HuH-7 (cell line): ENCODE data around the gene ZFPM1.

Experiments used
- DNase-seq: peaks from one replicate; pipeline ENCODE4 v3.0.0; 2011; ENCODE audit warnings: low spot score

The ZFPM1 gene

GRCh38 chr16:88433632-88434352 is 19.3 kb upstream of the ZFPM1 start:
- no peak for DNase-seq

GRCh38 chr16:88434353-88434690 is 18.8 kb upstream of the ZFPM1 start:
- DNase-seq = no peak

- DNase-seq = no peak
Observed at GRCh38 chr16:88434746-88435145, 18.3 kb upstream of the ZFPM1 start.

- DNase-seq = no peak
Observed at GRCh38 chr16:88435437-88436355, 17.4 kb upstream of the ZFPM1 start.

- no peak for DNase-seq
Observed at GRCh38 chr16:88436796-88437195, 16.3 kb upstream of the ZFPM1 start.

GRCh38 chr16:88437367-88437964 is 15.6 kb upstream of the ZFPM1 start:
- DNase-seq = peak; percentile 99

- DNase-seq = no peak
Observed at GRCh38 chr16:88438084-88438870, 14.8 kb upstream of the ZFPM1 start.

- DNase-seq = no peak
Observed at GRCh38 chr16:88439016-88439415, 14.1 kb upstream of the ZFPM1 start.

- DNase-seq = no peak
Observed at GRCh38 chr16:88439706-88440105, 13.4 kb upstream of the ZFPM1 start.

- DNase-seq = no peak
Observed at GRCh38 chr16:88440111-88440510, 13.0 kb upstream of the ZFPM1 start.

GRCh38 chr16:88440686-88441405 is 12.2 kb upstream of the ZFPM1 start:
- no peak for DNase-seq

- DNase-seq = no peak
Observed at GRCh38 chr16:88441460-88441859, 11.6 kb upstream of the ZFPM1 start.

- no peak for DNase-seq
Observed at GRCh38 chr16:88442383-88442726, 10.7 kb upstream of the ZFPM1 start.

GRCh38 chr16:88442727-88443576 is 10.1 kb upstream of the ZFPM1 start:
- DNase-seq = peak; percentile 100

GRCh38 chr16:88444826-88445582 is 8.1 kb upstream of the ZFPM1 start:
- no peak for DNase-seq

GRCh38 chr16:88445583-88445960 is 7.5 kb upstream of the ZFPM1 start:
- DNase-seq = no peak

GRCh38 chr16:88446061-88446460 is 7.0 kb upstream of the ZFPM1 start:
- no peak for DNase-seq

- no peak for DNase-seq
Observed at GRCh38 chr16:88446736-88447135, 6.3 kb upstream of the ZFPM1 start.

GRCh38 chr16:88447881-88448280 is 5.2 kb upstream of the ZFPM1 start:
- no peak for DNase-seq
